ENCODE data around the gene PPP1R14D. TPM values are rescaled to one million over a fixed set of nuclear protein-coding genes. Genes with fewer than 3 reads are reported as not detected.

PPP1R14D gene
- total and polyA plus RNA-seq, 2 of the 8 experiments (the other 6 are each of a cell fraction or from before 2014, with no cell fraction given) = not detected

DNA sequence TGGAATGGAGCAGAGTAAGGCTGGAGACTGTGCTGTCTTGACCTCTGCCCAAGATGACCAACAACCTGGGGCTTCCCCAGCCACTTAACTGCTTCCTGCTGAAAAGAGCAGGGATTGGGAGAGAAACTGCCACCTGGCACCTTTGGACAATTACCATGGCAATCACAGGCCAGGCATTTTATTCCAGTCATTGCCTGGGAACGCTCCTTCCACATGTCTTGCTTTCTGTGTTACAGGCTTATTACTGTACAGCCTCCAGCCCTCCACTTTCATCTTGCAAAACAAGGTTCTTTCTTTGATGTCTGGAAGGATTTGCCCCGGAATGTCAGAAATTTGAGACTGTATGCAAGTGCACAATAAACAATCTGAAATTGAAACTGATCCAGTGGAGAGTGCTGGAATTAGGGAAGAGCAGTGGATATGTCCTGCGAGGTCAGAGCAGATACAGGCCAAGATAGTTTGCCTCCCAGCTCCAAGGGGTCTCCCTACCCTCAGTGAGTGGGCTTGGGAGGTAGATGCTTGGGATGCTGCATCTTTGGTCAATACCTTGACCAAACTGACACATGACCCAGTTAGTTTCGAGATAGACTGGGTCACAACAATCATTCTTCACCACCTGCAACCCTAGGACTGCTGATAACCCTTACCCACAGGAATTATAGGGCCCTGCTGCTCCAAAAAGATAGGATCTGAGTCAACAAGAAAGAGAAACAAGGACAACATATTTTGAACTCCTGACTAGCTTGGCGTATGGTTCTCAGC is 2.7 kb downstream of the PPP1R14D start:
- Histone ChIP-seq H3K56ac (replicated peaks; ENCODE audit: insufficient read length, low read depth, low read length) (no peak overlapping the region), H3K36me3 (ENCODE audit: control insufficient read depth in 2 of 4, insufficient read depth in 4 of 4, low read length in 3 of 4) (no peaks in the 10 kb centered on the region), H3K9me3 (ENCODE audit: insufficient read depth in 2 of 2, low read depth in 1 of 2, low read length in 1 of 2) (no peaks in the 10 kb centered on the region), H3K4me1 (replicated peaks in 1 of 4; ENCODE audit: control insufficient read depth in 3 of 4, insufficient read depth in 4 of 4, low read length in 3 of 4) (no peaks in the 10 kb centered on the region), H3K23ac (ENCODE audit: insufficient read length) (no peak overlapping the region), H2BK15ac (ENCODE audit: low read length) (no peak overlapping the region), H2AK5ac (ENCODE audit: low read depth, low read length) (no peak overlapping the region), H3K23me2 (ENCODE audit: low read depth, low read length) (no peaks in the 10 kb centered on the region), H4K8ac (ENCODE audit: extremely low read depth, insufficient read depth, low read length) (no peak overlapping the region), H3K18ac (ENCODE audit: extremely low read depth, low read length) (no peak overlapping the region), H3K4me3 (ENCODE audit: extremely low read depth in 1 of 4, insufficient read depth in 2 of 4, low read depth in 3 of 4, low read length in 4 of 4) (no peak overlapping the region), H4K20me1 (replicated peaks in 1 of 2; ENCODE audit: control insufficient read depth in 1 of 2, insufficient read depth in 2 of 2, low read length in 2 of 2) (no peaks in the 10 kb centered on the region), H2BK5ac (ENCODE audit: low read depth, low read length) (no peak overlapping the region), H3K4ac (replicated peaks; ENCODE audit: insufficient read length, low read depth, low read length) (no peak overlapping the region), H3K27ac (ENCODE audit: low read depth, low read length) (no peak overlapping the region), H3K79me2 (ENCODE audit: control insufficient read depth in 1 of 2, insufficient read depth in 2 of 2, low read length in 2 of 2) (no peaks in the 10 kb centered on the region), H2BK20ac (ENCODE audit: low read length) (no peak overlapping the region), H3K79me1 (ENCODE audit: low read depth, low read length) (no peaks in the 10 kb centered on the region), H3K14ac (ENCODE audit: insufficient read length) (no peak overlapping the region), H3K9ac (replicated peaks in 1 of 4; ENCODE audit: extremely low read depth in 1 of 4, low read depth in 3 of 4, low read length in 3 of 4) (no peak overlapping the region), H3K27me3 (replicated peaks in 1 of 4; ENCODE audit: control insufficient read depth in 3 of 4, extremely low read depth in 1 of 4, insufficient read depth in 3 of 4, low read length in 3 of 4) (no peaks in the 10 kb centered on the region), H2AFZ (ENCODE audit: low read length) (no peak overlapping the region), H4K5ac (ENCODE audit: insufficient read length, low read depth, low read length) (no peak overlapping the region), H3K4me2 (ENCODE audit: insufficient read depth in 1 of 2, low read depth in 2 of 2, low read length in 2 of 2) (no peak overlapping the region), H2BK120ac (replicated peaks; ENCODE audit: low read depth, low read length) (no peak overlapping the region), H4K91ac (replicated peaks; ENCODE audit: insufficient read length, low read length) (no peak overlapping the region), H2BK12ac (ENCODE audit: low read depth, low read length) (no peak overlapping the region)
- no peak for DNase-seq (ENCODE audit: low read depth in 1 of 2, low spot score in 2 of 2)
- CTCF ChIA-PET (ENCODE audit: partially characterized antibody) = interaction anchor here (3.7 kb wide), 1 partner anchor 32 kb away, joined by 18 read pairs; no protein-coding TSS in a partner anchor
- TF ChIP-seq SIN3A (conservative IDR thresholded peaks at IDR 0.05 in 1 of 2, IDR thresholded peaks at IDR 0.05 in 1 of 2; ENCODE audit: low read depth in 1 of 2, low read length in 2 of 2) (no peak), SRF (IDR thresholded peaks at IDR 0.05; ENCODE audit: low read depth, low read length) (no peak), SUZ12 (IDR thresholded peaks at IDR 0.05; ENCODE audit: low read length) (no peak), TAF1 (IDR thresholded peaks at IDR 0.05; ENCODE audit: low read depth, low read length) (no peak)
- WGBS, 2 experiments (ENCODE audit: extremely low coverage in 1 of 2, insufficient coverage in 1 of 2, insufficient read length in 1 of 2, insufficient replicate concordance in 2 of 2, low coverage in 1 of 2, low lambda C conversion rate in 2 of 2, missing lambda C conversion rate in 1 of 2) = 87% methylated on average over 5 of the region's 5 CpGs; no CpG with 5 or more reads in 1 of the 2 experiments
- POLR2A ChIA-PET (ENCODE audit: partially characterized antibody) = no interaction called here
- FAIRE-seq = no peak
